Kidney epithelial cell (primary cell): Measurements from ENCODE around the gene CRIP2. TPM values are rescaled to one million over a fixed set of nuclear protein-coding genes. Genes with fewer than 3 reads are reported as not detected.

Experiments
- DNase-seq: peaks from one replicate; pipeline ENCODE4 v3.0.0-alpha.2; 2010; ENCODE audit warnings: low read depth
- H3K27me3 ChIP-seq: 2 replicates; pipeline ENCODE4 v1.6.0; 2011; ENCODE audit warnings: low read length; ENCODE audit not compliant: control insufficient read depth, insufficient read depth
- H3K36me3 ChIP-seq: 2 replicates; pipeline ENCODE4 v1.5.1; 2011; ENCODE audit warnings: low read length; ENCODE audit not compliant: control insufficient read depth, insufficient read depth
- H3K4me3 ChIP-seq: 2 replicates; pipeline ENCODE4 v1.5.1; 2011; ENCODE audit warnings: low read depth, mild to moderate bottlenecking, control low read depth, low read length
- total RNA-seq: library from RNA; depleted of rRNA; stranded (reverse); fragments of >200 nt; gene quantifications from 2 replicates; pipeline ENCODE4 v1.2.3, GENCODE V29; 2015
- TF ChIP-seq, protein P1 (sequence below): IDR thresholded peaks from 2 replicates; pipeline ENCODE4 v1.5.1; 2011; ENCODE audit warnings: mild to moderate bottlenecking, moderate library complexity, low read length, control low read depth, inconsistent platforms; ENCODE audit not compliant: insufficient read depth, poor library complexity, severe bottlenecking

Gene CRIP2
- total RNA-seq, 1 donor from 2014 or later, result 101 TPM

DNA sequence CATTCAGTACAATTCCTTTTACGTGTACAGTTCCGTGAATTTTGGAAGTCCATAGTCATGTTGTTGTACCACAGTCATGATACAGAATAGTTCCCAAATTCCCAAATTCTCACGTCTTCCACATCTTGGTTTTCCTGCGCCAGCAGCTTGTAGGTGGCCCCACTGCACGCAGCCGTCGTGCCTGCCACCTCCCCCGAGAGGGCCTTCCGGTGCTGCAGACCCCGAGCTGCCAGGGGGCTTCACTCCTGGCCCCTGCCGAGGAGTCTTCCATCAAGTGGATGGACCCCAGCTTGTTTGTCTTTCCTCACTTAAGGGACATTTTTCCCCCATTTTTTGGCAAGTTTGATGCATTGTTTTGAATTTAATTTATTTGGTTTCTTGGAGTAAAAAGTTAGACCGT is 38.2 kb upstream of the CRIP2 start:
- TF ChIP-seq, protein P1, sequence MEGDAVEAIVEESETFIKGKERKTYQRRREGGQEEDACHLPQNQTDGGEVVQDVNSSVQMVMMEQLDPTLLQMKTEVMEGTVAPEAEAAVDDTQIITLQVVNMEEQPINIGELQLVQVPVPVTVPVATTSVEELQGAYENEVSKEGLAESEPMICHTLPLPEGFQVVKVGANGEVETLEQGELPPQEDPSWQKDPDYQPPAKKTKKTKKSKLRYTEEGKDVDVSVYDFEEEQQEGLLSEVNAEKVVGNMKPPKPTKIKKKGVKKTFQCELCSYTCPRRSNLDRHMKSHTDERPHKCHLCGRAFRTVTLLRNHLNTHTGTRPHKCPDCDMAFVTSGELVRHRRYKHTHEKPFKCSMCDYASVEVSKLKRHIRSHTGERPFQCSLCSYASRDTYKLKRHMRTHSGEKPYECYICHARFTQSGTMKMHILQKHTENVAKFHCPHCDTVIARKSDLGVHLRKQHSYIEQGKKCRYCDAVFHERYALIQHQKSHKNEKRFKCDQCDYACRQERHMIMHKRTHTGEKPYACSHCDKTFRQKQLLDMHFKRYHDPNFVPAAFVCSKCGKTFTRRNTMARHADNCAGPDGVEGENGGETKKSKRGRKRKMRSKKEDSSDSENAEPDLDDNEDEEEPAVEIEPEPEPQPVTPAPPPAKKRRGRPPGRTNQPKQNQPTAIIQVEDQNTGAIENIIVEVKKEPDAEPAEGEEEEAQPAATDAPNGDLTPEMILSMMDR, result no peak
- Histone ChIP-seq H3K4me3 (no peak overlapping the region), H3K27me3 (no peaks in the 10 kb centered on the region), H3K36me3 (no peaks in the 10 kb centered on the region)
- DNase-seq, result no peak

DNA sequence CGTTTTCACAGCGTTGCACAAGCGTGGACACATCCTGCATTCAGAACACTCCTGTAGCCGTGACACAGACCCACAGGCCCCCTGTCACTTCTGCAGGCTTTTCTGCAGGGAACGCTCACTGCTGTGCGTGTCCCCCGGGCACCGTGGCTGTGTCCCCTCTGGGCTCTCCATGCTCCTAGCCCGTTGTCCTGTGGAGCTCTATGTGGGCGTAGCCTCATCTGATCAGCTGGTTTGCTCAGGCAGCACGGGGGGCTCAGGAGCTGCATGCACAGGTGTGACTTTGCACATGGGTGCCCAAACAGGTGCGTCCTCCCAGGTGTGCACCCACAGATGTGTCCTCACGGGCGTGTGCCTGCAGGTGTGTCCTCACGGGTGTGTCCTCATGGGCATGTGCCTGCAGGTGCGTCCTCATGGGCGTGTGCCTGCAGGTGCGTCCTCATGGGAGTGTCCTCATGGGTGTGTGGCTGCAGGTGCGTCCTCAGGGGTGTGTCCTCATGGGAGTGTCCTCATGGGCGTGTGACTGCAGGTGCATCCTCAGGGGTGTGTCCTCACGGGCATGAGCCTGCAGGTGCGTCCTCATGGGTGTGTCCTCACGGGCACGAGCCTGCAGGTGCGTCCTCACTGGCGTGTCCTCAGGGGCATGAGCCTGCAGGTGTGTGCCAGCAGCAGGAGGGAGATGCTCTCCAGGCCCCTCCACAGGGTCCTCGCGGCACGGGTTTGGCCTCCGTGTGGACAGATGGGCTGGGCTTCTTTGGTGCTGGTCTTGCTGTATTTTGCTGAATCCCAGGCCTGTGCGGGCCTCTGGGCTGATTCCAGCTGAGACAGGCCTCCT is 37.5 kb upstream of the CRIP2 start:
- TF ChIP-seq, protein P1, result no peak
- Histone ChIP-seq H3K36me3 (no peaks in the 10 kb centered on the region), H3K27me3 (no peaks in the 10 kb centered on the region), H3K4me3 (no peak overlapping the region)
- no peak for DNase-seq

DNA sequence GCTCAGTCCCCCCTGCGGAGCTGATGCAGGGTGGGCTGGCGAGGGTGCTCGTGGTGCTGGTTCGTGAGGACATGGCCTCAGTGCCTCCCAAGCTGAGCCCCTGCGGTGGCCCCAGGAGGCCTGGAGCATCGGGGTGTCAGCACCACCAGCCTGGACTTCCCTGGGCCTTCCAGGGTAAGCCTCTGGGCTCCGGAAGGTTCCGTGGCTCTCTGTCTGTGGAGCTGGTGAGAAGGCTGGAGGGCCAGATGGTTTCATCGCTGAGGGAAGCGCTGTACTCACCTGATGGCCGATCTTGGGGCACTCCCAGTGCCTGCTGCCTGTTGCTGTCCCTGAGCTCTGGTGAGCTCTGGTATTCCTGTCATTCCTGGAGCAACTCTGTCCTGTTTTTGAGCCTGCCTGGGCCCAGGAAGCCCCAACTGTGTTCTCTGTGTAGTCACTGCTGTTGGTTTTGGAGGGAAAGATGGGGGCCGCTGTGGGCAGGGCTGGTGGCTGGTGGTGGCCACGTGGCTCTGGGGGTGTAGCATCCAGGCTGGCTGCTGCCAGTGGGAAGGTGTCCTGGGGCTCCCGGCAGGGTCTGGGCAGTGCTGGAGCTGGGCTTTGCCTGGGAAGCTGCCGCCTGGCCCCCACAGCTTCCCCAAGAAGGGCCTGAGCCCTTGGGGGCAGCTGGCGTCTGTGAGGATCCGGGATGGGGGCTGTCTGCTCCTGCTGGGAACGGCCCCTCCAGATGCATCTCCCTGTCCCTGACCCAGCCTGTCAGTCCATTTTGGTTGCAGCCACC is 36.7 kb upstream of the CRIP2 start:
- DNase-seq, result no peak
- no peak overlapping the region for H3K4me3 ChIP-seq
- H3K27me3 ChIP-seq, result no peaks in the 10 kb centered on the region
- TF ChIP-seq, protein P1, result no peak
- H3K36me3 ChIP-seq, result no peaks in the 10 kb centered on the region

DNA sequence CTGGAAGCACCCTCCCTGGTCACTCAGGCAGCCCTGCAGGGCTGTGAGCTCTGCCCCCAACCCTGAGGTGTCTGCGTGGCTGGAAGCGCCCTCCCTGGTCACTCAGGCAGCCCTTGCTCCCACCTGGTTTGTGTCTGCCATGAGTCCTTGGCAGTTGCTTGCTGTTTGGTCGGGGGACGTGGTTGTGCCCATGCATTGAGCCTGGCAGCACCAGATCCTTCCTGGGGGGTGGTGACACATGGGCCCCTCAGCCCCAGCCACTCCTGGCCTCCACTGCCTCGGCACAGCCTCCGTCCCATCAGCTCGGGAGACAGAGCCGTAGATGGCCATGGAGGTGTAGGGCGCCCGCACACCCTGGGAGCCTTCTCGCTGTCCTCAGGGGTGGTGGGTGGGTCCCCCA is 35.4 kb upstream of the CRIP2 start:
- DNase-seq, result no peak
- TF ChIP-seq, protein P1, result no peak
- no peak overlapping the region for H3K4me3 ChIP-seq
- no peaks in the 10 kb centered on the region for H3K27me3 ChIP-seq
- no peaks in the 10 kb centered on the region for H3K36me3 ChIP-seq

DNA sequence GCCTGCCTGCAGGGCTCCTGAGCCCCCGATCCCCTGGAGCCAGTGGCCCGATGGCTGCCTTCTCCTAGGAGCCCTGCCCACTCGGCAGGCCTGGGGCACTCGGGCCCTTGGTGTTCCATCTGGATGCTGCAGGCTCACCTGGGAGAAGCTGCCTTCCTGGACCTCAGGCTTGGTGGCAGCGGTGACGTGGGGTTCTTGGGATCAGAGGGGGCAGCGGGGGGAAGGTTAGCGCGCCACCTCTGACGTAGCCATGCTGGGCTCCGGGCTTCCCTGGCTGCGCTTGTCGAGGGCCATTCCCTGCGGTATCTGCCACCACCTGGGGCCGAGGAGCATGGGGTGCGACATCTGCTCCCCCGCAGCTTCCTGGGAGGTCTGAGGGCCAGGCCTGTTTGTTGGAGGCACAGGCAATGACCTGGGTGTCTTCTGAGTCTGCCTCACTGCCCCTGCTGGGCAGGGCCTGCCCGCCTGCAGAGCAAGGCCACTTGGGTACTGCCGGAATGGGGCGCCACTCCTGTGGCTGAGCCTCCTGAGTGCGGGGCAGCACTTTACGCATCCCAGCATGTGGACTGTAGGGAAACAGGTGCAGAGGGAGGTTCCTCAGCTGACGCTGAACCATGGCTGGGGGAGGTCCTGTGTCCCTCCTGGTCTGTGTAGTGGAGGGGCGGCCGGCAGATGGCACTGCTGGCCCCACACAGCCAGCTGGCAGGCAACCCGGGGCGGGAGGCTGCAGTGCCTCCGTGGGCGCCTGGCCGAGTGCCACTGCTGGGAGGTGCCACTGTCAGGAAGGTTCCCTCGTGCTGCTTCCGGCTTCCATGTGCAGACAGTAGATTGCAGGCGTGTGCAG is 34.7 kb upstream of the CRIP2 start:
- Histone ChIP-seq H3K4me3 (no peak overlapping the region), H3K36me3 (no peaks in the 10 kb centered on the region), H3K27me3 (no peaks in the 10 kb centered on the region)
- TF ChIP-seq, protein P1, result no peak
- no peak for DNase-seq
